ENCODE results near the gene CLEC2A.

DNA sequence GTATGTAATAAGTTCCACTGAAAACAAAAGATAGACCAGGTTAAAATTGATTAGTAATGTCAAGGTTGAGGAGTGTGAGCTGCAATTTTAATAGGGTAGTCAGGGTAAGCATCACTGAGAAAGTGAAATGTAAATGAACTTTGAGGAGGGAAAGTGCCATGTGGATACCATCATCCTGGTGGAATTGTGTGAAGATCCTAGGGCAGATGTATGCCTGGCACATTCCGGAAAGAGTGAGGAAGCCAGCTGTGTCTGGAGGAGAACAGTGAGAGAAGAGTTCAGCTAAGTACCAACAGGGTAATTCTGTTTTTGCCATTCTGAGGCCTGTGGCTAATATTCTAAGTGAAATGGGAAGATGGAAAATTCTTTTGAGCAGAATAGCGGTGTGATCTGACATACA lies 2.9 kb upstream of the CLEC2A start:
- TF ChIP-seq, protein P1, sequence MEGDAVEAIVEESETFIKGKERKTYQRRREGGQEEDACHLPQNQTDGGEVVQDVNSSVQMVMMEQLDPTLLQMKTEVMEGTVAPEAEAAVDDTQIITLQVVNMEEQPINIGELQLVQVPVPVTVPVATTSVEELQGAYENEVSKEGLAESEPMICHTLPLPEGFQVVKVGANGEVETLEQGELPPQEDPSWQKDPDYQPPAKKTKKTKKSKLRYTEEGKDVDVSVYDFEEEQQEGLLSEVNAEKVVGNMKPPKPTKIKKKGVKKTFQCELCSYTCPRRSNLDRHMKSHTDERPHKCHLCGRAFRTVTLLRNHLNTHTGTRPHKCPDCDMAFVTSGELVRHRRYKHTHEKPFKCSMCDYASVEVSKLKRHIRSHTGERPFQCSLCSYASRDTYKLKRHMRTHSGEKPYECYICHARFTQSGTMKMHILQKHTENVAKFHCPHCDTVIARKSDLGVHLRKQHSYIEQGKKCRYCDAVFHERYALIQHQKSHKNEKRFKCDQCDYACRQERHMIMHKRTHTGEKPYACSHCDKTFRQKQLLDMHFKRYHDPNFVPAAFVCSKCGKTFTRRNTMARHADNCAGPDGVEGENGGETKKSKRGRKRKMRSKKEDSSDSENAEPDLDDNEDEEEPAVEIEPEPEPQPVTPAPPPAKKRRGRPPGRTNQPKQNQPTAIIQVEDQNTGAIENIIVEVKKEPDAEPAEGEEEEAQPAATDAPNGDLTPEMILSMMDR (IDR thresholded peaks at IDR 0.05) = no peak
- TF ChIP-seq ZFX (IDR thresholded peaks at IDR 0.05; ENCODE audit: borderline replicate concordance) = no peak
